Measurements from ENCODE around the gene CIITA. TPM values are rescaled to one million over a fixed set of nuclear protein-coding genes. Genes with fewer than 3 reads are reported as not detected.

Gene CIITA
- total RNA-seq, 2 donors from 2014 or later, result 0.26 TPM; not detected in 1

DNA sequence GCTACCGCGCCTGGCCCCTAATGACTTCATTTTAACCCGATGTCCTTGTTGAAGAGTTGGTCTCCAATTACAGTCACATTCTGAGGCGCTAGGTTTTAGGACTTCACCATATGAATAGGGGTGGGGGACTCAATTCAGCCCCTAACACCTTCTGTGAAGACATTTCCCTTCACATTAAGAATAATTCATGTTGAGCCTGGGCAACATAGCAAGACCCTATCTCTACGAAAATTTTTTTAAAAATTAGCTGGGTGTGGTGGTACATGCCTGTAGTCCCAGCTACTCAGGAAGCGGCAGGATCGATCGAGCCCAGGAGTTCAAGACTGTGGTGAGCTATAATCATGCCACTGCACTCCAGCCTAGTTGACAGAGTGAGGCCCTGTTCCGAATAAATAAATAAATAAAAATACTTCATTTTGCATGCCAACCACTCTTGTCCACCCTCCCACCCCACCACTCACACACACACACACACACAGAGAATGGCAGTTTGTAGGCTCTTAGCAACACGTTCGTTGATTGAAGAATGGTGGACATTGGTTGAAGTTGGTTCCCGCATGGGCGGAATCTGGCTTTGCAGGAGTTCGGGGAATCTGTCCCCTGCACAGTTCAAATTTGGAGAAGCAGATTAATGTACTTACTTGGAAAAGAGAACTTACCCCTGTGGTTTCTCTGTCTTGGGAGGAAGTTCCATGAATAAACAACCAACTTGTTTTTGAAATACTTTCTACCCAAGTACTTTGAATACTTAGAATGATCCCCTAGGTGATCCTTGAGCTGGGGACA, 30.6 kb upstream of the CIITA start:
- TF ChIP-seq, protein P1, sequence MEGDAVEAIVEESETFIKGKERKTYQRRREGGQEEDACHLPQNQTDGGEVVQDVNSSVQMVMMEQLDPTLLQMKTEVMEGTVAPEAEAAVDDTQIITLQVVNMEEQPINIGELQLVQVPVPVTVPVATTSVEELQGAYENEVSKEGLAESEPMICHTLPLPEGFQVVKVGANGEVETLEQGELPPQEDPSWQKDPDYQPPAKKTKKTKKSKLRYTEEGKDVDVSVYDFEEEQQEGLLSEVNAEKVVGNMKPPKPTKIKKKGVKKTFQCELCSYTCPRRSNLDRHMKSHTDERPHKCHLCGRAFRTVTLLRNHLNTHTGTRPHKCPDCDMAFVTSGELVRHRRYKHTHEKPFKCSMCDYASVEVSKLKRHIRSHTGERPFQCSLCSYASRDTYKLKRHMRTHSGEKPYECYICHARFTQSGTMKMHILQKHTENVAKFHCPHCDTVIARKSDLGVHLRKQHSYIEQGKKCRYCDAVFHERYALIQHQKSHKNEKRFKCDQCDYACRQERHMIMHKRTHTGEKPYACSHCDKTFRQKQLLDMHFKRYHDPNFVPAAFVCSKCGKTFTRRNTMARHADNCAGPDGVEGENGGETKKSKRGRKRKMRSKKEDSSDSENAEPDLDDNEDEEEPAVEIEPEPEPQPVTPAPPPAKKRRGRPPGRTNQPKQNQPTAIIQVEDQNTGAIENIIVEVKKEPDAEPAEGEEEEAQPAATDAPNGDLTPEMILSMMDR (conservative IDR thresholded peaks at IDR 0.05), result no peak
- 95 to 97% methylated on average over 10 to 14 of the region's 14 CpGs for WGBS, 2 experiments (ENCODE audit: insufficient coverage in 1 of 2, insufficient read length in 1 of 2)
- Histone ChIP-seq H3K27ac (ENCODE audit: low read depth, low read length) (no peak overlapping the region), H3K27me3 (ENCODE audit: control insufficient read depth, insufficient read depth, low read length, poor library complexity, severe bottlenecking) (no peaks in the 10 kb centered on the region), H3K9me3 (ENCODE audit: control insufficient read depth, low read length) (no peaks in the 10 kb centered on the region), H3K4me1 (ENCODE audit: control insufficient read depth, insufficient read depth, low read length) (no peaks in the 10 kb centered on the region), H3K9ac (ENCODE audit: extremely low read depth, low read length, poor library complexity, severe bottlenecking) (no peak overlapping the region), H3K36me3 (ENCODE audit: control insufficient read depth, insufficient read depth, low read length) (no peaks in the 10 kb centered on the region), H3K4me3 (ENCODE audit: low read length) (no peak overlapping the region)
- Mint-ChIP-seq H3K27me3 (ENCODE audit: insufficient read depth) (peaks cover 1% of the 10 kb centered on the region), H3K4me3 (no peak overlapping the region), H3K27ac (no peak overlapping the region), H3K9me3 (no peaks in the 10 kb centered on the region), H3K36me3 (ENCODE audit: low read depth) (no peaks in the 10 kb centered on the region), H3K4me1 (no peaks in the 10 kb centered on the region)
- DNase-seq, result no peak

DNA sequence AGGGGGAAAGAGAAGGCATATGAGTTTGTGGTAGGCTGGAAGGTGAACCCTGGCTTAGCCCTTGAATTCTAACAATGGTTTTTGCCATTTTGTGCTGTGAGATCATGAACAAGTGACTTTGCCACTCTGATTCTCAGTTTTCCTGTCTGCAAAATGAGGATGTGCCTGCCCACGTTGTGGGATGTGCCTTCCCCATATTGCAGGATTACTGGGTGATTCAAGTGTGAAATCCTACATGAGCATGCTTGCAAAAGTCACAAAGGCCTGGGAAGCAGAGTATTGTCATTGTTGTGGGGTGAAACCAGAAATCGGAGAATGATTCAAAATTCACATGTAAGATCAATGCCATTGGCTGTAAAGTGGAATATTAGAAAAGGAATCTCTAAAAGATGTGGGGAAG, 29.8 kb upstream of the CIITA start:
- Mint-ChIP-seq H3K4me3 (no peak overlapping the region), H3K4me1 (no peaks in the 10 kb centered on the region), H3K36me3 (ENCODE audit: low read depth) (no peaks in the 10 kb centered on the region), H3K27ac (no peak overlapping the region), H3K9me3 (no peaks in the 10 kb centered on the region), H3K27me3 (ENCODE audit: insufficient read depth) (no peaks in the 10 kb centered on the region)
- WGBS, 2 experiments (ENCODE audit: insufficient coverage in 1 of 2, insufficient read length in 1 of 2), result 60 to 78% methylated on average over 2 of the region's 2 CpGs
- DNase-seq, result no peak
- H3K36me3 ChIP-seq (ENCODE audit: control insufficient read depth, insufficient read depth, low read length), result no peaks in the 10 kb centered on the region
- H3K9ac ChIP-seq (ENCODE audit: extremely low read depth, low read length, poor library complexity, severe bottlenecking), result no peak overlapping the region
- H3K4me1 ChIP-seq (ENCODE audit: control insufficient read depth, insufficient read depth, low read length), result no peaks in the 10 kb centered on the region
- TF ChIP-seq, protein P1 (conservative IDR thresholded peaks at IDR 0.05), result no peak
- H3K4me3 ChIP-seq (ENCODE audit: low read length), result no peak overlapping the region
- H3K27me3 ChIP-seq (ENCODE audit: control insufficient read depth, insufficient read depth, low read length, poor library complexity, severe bottlenecking), result no peaks in the 10 kb centered on the region
- H3K27ac ChIP-seq (ENCODE audit: low read depth, low read length), result no peak overlapping the region
- H3K9me3 ChIP-seq (ENCODE audit: control insufficient read depth, low read length), result no peaks in the 10 kb centered on the region

DNA sequence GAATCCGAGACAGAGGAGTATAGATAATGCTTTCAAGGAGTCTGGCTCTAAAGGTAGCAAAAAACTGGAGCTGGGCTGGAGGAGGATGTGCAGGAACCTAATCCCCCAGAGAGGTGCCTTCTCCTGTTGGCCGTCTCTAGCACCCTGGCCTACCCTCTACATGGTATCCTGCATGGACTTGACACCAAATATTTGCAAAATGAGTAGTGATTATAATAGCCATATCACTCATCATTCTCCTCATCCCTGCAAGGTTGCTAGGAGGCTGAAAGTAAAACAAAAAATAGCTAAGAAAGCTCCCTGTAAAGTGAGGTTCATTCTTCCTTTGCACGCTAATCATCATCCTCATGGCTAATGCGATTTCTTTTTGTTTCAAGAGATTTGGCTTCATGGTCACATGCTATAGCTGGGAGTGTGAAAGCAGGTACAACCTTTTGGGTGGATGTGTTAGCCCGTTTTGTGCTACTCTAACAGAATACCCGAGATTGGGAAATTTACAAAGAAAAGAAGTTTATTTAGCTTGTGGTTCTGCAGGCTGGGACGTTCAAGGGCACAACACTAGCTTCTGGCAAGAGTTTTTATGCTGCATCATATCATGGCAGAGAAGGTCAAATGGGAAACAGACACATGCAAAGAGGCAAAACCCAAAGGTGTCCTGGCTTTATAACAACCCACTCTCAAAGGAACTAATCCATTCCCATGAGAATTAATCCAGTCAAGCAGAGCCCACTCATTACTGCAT, 27.1 kb upstream of the CIITA start:
- no peak overlapping the region for H3K4me3 ChIP-seq (ENCODE audit: low read length)
- WGBS, 2 experiments (ENCODE audit: insufficient coverage in 1 of 2, insufficient read length in 1 of 2), result 80% methylated on average over 6 to 7 of the region's 7 CpGs
- H3K9me3 Mint-ChIP-seq, result no peaks in the 10 kb centered on the region
- no peak for DNase-seq
- no peaks in the 10 kb centered on the region for H3K36me3 ChIP-seq (ENCODE audit: control insufficient read depth, insufficient read depth, low read length)
- H3K4me1 Mint-ChIP-seq, result no peaks in the 10 kb centered on the region
- H3K9ac ChIP-seq (ENCODE audit: extremely low read depth, low read length, poor library complexity, severe bottlenecking), result no peak overlapping the region
- no peaks in the 10 kb centered on the region for H3K36me3 Mint-ChIP-seq (ENCODE audit: low read depth)
- H3K27ac ChIP-seq (ENCODE audit: low read depth, low read length), result no peak overlapping the region
- no peaks in the 10 kb centered on the region for H3K4me1 ChIP-seq (ENCODE audit: control insufficient read depth, insufficient read depth, low read length)
- H3K27ac Mint-ChIP-seq, result no peak overlapping the region
- no peaks in the 10 kb centered on the region for H3K27me3 ChIP-seq (ENCODE audit: control insufficient read depth, insufficient read depth, low read length, poor library complexity, severe bottlenecking)
- TF ChIP-seq, protein P1 (conservative IDR thresholded peaks at IDR 0.05), result no peak
- H3K4me3 Mint-ChIP-seq, result no peak overlapping the region
- no peaks in the 10 kb centered on the region for H3K9me3 ChIP-seq (ENCODE audit: control insufficient read depth, low read length)
- no peaks in the 10 kb centered on the region for H3K27me3 Mint-ChIP-seq (ENCODE audit: insufficient read depth)

Data from endodermal cell (in vitro differentiated cells).